GM13977 (cell line): ENCODE measurements around the gene PDSS1.

Source experiments
- DNase-seq: peaks from one replicate; pipeline ENCODE4 v3.0.0; 2012; ENCODE audit warnings: low spot score
- CTCF ChIP-seq: IDR thresholded peaks from 2 replicates; pipeline ENCODE4 v1.5.1; 2012; ENCODE audit warnings: mild to moderate bottlenecking, control low read depth; ENCODE audit not compliant: insufficient read depth; ENCODE audit errors: extremely low read depth, missing control alignments
- in situ Hi-C: fragments of 300-500 bp; cut with MboI; formaldehyde crosslinking; loops from one replicate; pipeline ENCODE4 v1.12.0; 2022; ENCODE audit warnings: low sequenced_read_pairs, low pct_unique_long_range_greater_than_20kb, mixed read lengths, inconsistent platforms; ENCODE audit not compliant: unreplicated experiment

The PDSS1 gene

DNA sequence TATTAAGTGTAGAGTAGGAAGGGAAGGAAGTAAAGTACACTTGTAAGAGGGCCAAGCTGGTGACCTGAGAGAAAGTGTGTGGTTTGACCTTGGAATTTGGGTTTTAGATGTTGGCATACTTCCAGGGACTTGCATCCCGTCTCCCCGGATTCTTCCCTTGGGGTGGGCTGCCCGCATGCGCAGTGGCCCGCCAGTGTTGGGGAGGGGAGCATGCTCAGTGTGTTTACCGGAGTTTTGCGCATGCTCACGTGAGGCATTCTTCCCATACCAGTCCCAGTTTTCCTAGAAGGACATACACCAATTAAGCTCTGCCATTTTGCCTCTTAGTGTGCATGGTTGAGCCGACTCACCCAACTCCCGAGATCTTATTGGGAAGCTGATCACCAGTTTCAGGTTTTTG is 9.4 kb downstream of the PDSS1 start:
- TF ChIP-seq CTCF = no peak
- in situ Hi-C loops = no loop called here
- DNase-seq = no peak

DNA sequence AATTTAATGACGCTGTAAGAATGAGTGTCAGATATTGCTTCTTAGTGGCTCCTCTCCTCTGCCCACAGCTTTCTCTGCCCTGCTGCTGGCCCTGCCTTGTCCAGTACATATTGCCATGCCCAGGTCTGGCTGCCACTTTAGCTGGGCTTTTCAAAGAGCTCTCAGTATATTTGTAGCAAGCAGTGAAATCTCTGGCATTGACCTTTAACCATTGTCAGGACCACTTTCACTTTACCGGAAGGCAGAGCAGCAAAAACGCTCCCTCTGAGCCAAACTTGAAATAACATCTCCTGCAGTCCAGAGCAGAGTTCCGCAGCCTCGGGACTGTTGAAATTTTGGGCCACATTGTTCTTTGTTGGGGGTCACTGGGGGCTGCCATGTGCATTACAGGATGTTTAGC is 13.8 kb downstream of the PDSS1 start:
- no peak for DNase-seq
- no peak for TF ChIP-seq CTCF
- in situ Hi-C loops = no loop called here

- no peak for DNase-seq
- in situ Hi-C loops = no loop called here
- no peak for TF ChIP-seq CTCF
These were observed 17.1 kb downstream of the PDSS1 start for GRCh38 chr10:26714415-26715136.

- no peak for DNase-seq
- in situ Hi-C loops = no loop called here
- no peak for TF ChIP-seq CTCF
These were observed 17.6 kb downstream of the PDSS1 start for GRCh38 chr10:26715137-26715487.

- in situ Hi-C loops = no loop called here
- TF ChIP-seq CTCF = no peak
- DNase-seq = no peak
These were observed 20.0 kb downstream of the PDSS1 start for GRCh38 chr10:26717476-26717875.

DNA sequence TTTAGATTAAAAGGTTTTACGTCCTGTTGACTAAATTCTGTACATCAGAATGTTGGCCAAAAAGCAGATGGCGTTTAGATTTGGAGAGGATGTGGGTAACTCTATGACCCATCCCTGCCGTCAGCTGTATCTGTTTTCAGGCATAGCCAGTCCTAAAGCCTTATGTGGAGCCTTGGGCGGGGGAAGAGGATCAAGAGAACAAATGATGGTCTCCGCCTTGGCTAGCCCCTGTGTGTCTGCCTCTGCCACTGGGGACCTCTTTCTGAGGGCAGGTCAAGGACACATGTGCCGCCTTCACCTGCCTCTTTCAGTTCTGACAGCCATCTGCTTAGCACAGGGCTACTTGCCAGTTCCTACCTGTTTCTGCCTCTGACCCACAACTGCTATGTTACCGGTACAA is 24.1 kb downstream of the PDSS1 start:
- in situ Hi-C loops = no loop called here
- DNase-seq = no peak
- TF ChIP-seq CTCF = no peak
